GM12874 (cell line): ENCODE results near the gene SP4.

Experiments used
- TF ChIP-seq, protein P1 (sequence below): IDR thresholded peaks from 2 replicates; pipeline ENCODE4 v1.5.1; 2011; ENCODE audit warnings: low read depth, mild to moderate bottlenecking, control low read depth, low read length, moderate library complexity; ENCODE audit not compliant: insufficient read depth

SP4 gene

DNA sequence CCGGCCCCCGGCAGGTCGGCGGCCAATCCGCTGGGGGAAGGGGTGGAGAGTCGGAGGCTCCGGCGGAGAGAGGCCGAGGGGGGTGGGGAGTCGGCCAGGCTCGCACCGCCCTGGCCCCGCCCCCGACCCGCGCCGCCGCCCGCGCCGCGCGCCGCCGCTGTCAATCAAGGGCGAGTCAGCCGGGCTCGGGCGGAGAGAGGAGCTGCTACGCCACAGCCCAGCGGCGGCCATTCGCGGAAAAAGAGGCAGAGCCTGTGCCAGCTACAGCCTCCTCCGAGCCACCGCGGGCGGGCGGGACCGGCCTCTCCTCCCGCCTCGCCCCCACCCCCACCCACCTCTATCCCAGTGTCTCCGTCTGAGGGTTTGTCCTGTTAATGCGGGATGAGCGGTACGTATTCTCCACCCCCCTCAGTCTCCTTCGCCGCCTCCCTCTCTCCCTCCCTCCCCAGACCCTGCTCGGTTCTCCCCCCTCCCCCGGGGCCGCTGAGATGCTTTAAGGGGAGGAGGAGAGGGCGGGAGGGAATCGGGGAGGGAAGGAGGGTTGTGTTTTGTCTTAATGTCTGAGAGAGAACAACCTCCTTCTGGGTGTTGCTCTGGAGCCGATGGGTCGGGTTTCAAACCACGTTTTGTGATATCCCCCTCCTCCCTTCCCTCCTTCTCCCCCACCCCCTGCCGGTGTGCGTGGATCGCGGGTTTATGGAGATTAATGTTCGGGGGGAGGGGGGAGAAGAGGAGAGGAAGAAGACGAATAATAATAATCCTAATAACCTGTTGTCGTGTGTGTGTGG is at the start of gene SP4:
Gene SP4, plus strand, starts transcription at position 213 of the 788 bp plus-strand sequence. Its CDS starts 169 bp downstream, at position 382.
- TF ChIP-seq, protein P1, sequence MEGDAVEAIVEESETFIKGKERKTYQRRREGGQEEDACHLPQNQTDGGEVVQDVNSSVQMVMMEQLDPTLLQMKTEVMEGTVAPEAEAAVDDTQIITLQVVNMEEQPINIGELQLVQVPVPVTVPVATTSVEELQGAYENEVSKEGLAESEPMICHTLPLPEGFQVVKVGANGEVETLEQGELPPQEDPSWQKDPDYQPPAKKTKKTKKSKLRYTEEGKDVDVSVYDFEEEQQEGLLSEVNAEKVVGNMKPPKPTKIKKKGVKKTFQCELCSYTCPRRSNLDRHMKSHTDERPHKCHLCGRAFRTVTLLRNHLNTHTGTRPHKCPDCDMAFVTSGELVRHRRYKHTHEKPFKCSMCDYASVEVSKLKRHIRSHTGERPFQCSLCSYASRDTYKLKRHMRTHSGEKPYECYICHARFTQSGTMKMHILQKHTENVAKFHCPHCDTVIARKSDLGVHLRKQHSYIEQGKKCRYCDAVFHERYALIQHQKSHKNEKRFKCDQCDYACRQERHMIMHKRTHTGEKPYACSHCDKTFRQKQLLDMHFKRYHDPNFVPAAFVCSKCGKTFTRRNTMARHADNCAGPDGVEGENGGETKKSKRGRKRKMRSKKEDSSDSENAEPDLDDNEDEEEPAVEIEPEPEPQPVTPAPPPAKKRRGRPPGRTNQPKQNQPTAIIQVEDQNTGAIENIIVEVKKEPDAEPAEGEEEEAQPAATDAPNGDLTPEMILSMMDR = 0 out of 2 replicates have a peak, but pooled peaks have one; percentile 12

GRCh38 chr7:21383227-21384220 is 44.4 kb upstream of the SP4 start:
- TF ChIP-seq, protein P1 = no peak

DNA sequence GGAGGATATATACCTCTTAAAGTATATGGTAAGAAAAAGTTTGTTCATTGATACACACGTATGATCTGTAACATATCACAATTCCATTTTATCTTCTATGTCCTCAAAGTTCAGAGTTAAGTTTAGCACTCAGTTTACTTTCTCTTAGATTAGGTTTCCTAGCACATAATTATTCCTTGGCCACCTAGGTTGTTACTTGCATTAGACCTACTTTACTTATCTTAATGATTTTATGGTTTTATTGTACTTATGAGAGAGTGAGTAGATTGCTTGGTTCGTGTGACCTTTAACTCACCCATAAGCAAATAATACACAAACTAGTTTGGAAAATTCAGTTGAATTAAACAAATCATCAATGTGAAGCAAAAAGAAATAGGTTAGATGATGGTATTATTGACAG is 33.9 kb upstream of the SP4 start:
- TF ChIP-seq, protein P1 = no peak

DNA sequence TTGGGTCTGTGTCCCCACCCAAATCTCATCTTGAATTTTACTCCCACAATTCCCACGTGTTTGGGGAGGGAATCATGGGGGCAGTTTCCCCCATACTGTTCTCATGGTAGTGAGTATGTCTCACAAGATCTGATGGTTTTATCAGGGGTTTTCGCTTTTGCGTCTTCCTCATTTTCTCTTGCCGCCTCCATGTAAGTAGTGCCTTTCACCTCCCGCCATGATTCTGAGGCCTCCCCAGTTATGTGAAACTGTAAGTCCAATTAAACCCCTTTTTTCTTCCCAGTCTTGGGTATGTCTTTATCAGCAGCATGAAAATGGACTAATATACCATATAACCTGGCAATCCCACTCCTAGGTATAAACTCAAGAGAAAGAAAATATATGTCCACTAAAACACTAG is 25.9 kb upstream of the SP4 start:
- TF ChIP-seq, protein P1 = no peak

DNA sequence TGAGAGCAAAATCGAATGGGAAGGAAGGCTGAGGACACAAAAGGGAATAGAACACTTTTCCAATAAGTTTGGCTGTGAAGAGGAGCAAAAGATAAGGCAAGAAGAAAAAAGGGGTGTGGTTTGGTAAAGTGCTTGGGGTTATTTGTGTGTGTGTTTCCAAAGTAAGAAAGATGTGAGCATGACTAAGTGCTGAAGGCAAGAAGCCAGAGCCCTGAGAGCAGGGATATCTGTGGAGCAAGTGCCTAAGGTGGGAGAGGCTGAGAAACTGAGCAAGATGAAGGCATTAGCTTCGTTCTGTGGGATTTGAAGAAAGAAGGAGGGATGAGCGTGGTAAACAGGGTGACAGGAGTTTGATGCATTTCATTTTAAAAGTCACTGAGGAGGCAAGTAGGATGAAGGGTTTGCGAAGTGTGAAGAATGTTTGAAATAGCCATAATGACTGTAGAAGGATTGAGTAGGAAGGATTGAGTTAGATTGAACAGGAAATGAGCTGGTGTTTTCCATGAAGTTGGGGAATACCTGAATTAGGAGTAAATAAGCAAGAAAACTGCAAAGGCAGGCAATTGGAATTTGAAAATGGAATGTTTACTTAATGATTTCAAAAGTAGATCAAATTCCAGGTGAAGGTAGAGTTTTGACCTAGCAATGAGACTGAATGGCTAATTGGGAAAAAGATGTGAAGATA is 19.9 kb upstream of the SP4 start:
- TF ChIP-seq, protein P1 = no peak

DNA sequence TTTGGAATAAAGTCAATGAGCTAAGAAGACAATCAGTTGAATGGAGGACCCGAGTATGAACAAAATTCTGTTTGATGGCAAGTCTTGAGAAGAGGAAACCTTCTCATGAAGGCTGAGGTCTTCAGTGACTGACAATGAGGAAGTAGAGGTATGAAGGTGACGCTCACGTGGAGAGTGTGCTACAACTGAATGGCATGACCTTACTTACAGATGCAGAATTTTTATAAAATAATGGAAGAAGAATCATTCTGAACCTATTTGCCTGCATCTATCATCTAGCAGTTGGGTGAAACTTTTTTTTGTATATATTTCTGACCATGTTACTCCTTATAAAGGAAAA is 19.4 kb upstream of the SP4 start:
- TF ChIP-seq, protein P1 = no peak

GRCh38 chr7:21412410-21412851 is 15.5 kb upstream of the SP4 start:
- TF ChIP-seq, protein P1 = no peak
